GM18861 (cell line): ENCODE results near the gene ARID3C.

Experiments used
- ATAC-seq: cut with Tn5 transposase; IDR thresholded peaks from one replicate; pipeline ENCODE4 v1.9.1; 2021; ENCODE audit not compliant: unreplicated experiment

ARID3C gene

DNA sequence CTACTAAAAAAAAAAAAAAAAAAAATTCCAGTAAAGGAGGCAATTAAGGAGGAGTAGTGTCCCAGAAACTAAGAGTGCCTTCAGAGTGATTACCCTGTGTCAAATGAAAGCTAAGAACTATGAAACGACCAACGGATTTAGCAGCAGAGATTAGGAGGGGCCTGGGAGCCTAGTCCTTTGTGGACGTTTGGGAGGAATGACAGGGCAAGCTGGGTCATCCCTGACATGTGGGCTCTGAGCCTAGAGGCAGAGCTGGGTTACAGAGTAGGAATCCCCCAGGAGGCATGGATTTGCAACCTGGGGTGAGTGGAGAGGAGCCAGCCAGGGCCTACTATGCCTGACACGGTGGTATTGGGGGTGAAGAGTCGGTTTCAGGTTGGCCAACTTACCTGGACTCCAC is 4.3 kb upstream of the ARID3C start:
- no peak for ATAC-seq

GRCh38 chr9:34630402-34631154 is 1.7 kb upstream of the ARID3C start:
- no peak for ATAC-seq

DNA sequence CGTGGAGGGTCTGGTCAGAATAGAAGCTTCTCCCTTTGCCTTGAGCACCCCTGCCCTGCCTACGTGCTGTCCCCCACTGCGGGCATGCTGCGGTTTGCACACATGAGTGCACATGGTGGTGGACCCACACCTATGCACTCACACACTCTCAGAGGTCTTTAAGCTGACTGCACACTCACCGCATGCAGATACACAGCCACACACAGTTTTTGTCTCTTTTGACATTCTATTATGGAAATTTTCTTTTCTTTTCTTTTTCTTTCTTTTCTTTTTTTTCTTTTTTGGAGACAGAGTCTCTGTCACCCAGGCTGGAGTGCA is 584 bp upstream of the ARID3C start:
- no peak for ATAC-seq

GRCh38 chr9:34627716-34628655 is 880 bp downstream of the ARID3C start:
- no peak for ATAC-seq

- ATAC-seq, result no peak
Measured at GRCh38 chr9:34625186-34625486, 3.7 kb downstream of the ARID3C start.

DNA sequence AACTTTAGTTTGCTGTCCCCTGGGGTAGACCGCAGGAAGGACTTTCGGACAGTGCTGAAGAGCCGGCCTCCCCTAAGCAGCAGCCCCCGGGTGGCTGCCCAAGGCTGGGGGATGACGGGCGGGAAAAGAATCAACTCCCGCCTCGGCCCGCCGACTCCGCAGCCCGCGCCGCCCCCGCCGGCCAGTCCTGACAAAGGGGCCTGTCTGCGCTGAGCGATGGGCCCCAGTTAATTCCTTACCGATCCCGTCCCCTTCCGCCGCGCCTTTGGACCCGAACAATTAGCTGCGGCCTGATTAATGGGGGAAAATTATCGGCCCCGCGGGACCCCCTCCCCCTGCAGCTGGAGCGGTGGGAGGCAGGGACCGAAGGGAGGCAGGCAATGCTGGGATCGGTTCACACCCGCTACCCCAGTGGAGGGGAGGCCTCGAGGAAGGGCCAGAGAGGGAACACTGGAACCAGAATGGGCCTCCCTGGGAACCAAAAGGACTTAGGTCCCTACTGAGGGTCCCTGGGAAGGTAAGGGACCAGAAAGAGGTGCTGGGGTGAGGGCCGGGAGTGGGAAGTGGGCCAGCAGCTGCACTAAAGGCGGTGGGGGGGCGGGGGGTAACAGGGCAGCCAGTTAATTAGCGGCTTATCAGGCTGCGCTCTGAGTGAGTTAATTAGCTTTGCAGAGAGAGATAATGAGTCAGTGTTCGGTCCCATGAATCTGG is 4.2 kb downstream of the ARID3C start:
- ATAC-seq, result no peak

DNA sequence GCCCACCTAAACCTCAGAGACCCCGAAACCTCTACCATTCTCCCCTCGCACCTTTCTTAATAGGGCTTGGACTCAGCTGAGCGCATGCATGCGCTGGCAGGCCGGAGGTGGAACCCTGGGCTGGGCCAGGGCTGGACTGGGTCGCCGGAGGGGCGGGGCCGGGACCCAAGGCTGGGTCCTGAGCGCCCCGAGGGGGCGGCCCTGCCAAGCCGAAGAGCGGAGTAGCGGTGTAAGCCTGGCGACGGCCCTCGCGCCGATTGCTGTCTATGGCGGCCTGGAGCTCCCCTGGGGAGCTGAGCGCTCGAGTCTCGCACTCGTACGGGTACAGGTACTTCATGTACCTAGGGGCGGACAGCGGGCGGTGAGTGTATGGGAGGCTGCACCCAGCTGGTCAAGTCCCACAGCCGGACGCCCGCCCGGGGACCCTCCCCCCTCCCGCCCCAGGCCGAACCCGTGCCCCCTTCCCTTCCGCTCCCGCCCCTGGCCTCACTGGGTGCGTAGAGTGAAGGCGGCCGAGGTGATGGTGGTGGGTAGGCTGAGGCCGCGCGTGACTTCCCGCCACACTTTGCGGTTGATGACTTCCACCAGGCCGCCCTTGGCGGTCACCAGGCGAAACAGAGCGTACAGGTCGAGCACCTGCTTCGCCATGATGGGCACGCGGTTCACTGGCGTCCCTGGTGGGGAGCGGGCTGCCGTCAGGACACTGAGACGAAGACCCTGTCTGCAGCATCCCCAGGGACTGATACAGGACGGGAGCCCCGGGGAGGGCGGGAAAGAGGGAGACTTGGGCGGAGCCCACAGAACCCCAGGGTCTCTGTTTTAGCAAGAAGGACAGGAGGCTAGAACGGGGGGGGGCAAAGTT is 5.3 kb downstream of the ARID3C start:
- ATAC-seq, result no peak

DNA sequence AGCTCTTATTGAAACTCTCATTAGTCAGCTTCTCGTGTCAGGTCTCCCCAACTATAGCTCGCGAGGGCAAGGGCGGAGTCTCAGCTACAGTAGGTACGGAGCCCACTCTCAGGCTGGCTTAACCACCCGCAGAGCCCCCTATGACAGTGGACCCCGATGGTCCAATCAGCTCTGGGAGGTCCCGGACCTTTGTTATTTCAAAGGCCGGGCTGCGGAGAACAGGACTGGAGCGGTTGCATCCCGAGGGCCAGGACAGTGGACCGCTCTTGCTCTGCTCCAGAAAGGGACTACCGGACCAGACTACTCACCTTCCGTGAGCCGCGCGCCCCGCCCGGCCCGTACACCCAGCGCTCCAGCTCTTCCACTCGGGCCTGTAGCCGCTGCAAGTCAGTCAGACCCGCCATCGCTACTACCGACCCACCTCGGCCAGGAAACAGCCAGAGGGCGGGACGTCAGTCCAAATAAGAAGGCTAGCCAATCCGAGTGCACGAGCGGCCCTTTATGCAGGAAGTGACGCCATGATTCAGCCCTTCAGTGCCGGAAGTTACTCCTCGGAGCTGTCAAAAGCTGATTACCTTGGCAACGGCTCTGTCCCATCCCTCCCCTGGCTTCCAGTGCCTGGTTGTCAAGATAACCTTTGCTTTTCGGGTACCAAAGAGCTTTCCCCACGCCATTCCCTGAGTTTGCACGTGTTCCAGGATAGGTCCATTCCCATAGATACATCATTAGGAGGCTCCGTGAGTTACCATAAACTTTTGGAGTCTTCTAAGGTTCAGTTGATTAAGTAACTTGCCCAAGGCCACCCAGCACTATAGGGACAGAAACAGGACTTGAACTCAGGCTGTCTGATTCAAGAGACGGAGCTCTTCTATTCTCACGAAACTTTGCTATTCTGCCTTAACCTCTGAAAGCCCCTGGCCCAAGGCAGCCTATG is 8.5 kb downstream of the ARID3C start, which contains the start of gene DCTN3:
TSS of gene DCTN3 (minus strand) at position 435 of the 934 bp plus-strand sequence. CDS start at position 404, 31 bp downstream.
- ATAC-seq, result peak; percentile 96

- no peak for ATAC-seq
Measured at GRCh38 chr9:34615132-34615531, 13.7 kb downstream of the ARID3C start.

GRCh38 chr9:34612788-34613390 is 16.0 kb downstream of the ARID3C start:
- no peak for ATAC-seq

DNA sequence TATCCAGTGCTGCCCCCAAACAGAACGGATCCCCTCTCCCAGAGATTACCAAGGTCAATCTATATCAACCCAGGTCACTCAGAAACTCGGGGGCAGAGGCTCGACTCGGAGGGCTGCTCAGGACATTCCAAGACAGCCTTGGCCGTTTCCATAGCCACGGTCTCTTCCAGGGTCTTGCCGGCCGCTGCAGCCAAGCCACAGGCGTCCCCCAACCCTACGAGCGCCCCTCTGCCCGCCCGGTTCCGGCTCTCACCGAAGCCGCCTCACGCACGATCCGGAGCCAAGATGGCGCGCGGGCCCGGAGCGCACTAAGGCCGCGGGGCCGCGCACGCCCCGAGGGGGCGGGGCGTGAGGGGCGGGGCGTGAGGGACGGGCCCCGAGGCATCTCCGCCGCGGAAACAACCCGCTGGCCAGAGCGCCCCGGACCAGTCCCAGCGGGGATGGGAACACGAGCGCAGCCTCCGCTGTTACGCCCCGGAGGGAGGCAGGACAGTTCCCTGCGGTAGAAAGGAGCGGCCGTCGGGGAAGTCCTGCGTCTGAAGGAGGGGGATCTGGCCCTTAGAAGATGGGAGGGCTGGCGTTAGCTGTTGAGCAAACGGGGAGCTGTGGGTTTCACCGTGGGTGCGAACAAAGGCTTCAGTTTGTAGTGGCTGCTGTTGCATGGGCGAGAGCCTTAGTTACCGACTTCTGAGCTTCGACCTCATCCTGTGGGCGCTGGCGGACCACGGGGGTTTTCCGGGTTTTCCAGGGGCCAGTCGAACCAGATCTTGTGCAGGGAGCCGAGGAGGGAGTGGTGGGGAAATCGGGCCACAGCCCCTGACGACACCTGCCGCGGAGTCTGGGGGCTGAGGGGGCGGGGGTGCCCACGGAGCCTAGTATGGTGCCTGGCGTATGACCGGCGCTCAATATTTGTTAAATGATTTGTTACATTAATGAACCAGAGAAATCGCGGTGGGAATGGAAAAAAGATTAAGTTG is 16.8 kb downstream of the ARID3C start, which contains the start of gene RPP25L:
TSS of gene RPP25L (minus strand) at position 287 of the 977 bp plus-strand sequence. CDS start 801 bp downstream, outside the sequence.
- ATAC-seq, result peak; percentile 73

DNA sequence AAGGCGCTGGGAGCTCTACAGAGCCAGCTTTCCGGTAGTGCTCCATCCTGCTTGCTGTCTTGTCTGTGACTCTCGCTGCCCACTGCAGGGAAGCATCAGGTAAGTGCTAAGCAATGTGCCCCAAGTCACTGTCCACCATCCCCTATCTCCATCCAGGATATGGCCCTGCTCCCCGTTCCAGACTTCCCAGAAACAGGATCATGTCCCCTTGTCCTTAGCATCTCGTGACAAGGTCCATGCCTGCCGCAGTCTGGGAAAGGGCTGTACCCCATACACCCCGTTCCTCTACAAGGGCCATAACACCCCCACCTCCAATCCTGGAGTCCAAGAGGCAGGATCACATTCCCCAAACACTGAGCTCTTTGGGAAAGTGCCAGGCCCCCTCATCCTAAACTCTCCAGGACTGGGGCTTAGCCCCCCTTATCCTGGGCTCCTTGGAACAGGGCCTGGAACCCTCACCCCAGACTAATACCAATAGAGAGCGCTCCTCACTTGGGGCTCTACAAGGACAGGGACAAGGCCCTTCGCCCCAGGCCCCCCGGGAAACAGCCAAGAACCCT is 17.5 kb downstream of the ARID3C start:
- ATAC-seq, result no peak

DNA sequence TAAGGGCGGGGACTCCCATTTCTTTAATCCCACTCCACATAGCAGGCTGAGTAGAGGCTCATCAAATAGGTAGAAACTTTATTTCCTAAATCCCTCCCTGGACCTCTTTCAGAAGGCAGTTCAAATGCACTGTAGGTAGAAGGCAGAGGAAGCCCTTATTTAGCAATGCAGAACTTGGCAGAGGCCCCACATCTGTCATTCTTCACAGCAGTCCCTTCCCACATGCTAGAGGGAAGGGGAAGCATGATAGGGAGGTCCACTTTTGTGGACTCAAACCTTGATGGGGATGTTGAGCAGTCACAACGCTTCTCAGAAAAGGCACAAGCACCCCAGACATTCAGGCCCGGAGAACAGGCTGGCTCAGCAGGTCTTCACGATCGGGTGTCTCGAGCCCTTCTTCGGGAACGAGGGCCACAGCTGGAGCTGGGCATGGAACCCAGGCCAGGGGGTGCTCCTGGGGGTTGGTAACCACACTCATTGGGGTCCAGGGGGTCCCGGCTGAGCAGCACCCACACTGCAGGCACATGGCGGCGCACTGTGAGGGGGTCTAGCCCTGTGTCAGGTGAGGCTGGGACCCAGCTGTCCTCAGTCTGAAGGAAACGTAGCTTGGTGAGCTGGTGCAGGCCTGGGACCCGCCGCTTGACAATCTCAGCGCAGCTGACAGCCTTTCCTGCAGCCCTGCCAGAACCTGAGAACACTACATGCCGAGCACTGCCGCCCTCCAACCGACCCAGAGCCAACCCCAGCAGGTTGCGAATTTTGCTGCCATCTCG is 18.2 kb downstream of the ARID3C start:
- ATAC-seq, result no peak

GRCh38 chr9:34607331-34607730 is 21.5 kb downstream of the ARID3C start:
- no peak for ATAC-seq

DNA sequence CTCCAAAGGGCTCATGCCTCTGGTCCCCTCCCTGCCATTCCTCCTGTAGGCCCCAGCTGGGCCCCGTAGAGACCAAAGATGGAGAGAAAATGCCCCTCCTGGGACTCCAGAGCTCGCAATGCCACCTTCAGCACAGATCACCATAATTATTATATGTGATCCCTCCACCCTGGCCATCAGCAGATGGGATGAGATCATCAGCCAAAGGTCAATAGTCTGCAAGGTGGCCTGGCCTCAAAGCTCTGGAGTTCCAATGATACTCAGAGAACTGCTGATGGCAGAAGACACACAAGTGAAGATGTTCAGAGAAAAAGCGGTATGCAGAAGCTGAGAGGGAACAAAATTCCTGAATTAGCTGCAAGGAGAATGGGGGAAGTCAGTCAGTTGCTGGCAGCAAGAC is 22.0 kb downstream of the ARID3C start:
- ATAC-seq, result no peak

- ATAC-seq, result no peak
Measured at GRCh38 chr9:34606190-34606589, 22.7 kb downstream of the ARID3C start.
